PFSK-1 (cell line): Measurements from ENCODE around the gene YIF1B.

ENCODE experiments used
- FOXP2 ChIP-seq: optimal IDR thresholded peaks from 2 replicates; pipeline ENCODE3; 2011; ENCODE audit warnings: borderline replicate concordance, control low read depth, inconsistent platforms; ENCODE audit not compliant: insufficient read depth; ENCODE audit errors: extremely low read length, extremely low read depth
- POLR2AphosphoS5 ChIP-seq: IDR thresholded peaks from 2 replicates; pipeline ENCODE4 v1.6.1; 2012; ENCODE audit warnings: low read depth, mild to moderate bottlenecking, control low read depth, low read length, moderate library complexity
- SIN3A ChIP-seq: IDR thresholded peaks from 2 replicates; pipeline ENCODE4 v1.6.1; 2012; ENCODE audit warnings: mild to moderate bottlenecking, low read length, moderate library complexity, borderline replicate concordance; ENCODE audit not compliant: insufficient read depth
- TAF1 ChIP-seq: IDR thresholded peaks from 2 replicates; pipeline ENCODE4 v1.6.1; 2012; ENCODE audit warnings: low read length, control low read depth, borderline replicate concordance; ENCODE audit not compliant: insufficient read depth
- TF ChIP-seq, protein P1 (sequence below), 2 experiments: IDR thresholded peaks; 2 replicates each; pipeline versions ENCODE4 v1.6.1 to v1.8.0; 2011 to 2012; ENCODE audit warnings: low read depth in 2 of 2, low read length in 2 of 2, control low read depth in 1 of 2, inconsistent platforms in 1 of 2, mild to moderate bottlenecking in 1 of 2, moderate library complexity in 1 of 2; ENCODE audit not compliant: insufficient read depth in 1 of 2

The YIF1B gene

DNA sequence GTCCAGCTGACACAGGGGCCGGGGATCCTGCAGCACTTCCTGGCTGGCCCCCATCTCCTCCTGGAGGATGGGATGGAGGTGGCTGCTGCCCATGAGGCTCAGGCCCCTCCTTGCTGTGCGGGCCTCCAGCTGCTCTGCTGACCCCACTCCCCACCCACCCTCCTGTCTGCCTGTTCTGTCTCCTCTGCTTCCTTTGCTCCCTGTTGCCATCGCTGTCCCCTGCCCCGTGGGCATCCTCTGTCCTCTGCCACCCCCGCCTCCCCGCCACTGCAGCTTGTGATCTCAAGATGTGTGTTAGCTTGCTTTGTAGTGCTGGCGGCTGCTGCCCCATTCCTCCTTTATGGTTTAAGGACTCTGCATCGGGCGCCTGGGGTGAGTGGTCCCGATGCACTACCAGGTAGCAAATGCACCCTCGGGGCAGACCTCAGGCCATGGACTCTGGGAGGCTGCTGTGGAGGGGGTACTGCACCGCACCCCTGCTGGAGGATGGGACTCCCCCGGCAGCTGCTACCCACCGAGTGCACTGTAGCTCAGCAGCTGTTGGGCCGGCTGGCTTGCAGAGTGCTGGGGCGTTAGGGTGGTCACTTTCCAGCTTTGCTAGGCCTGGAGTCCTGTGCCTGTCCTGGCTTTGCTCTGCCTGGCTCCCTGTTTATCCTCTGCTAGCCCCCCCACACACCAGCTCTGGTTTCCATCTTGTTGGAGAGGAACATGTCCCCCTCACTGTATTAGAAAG, 27.5 kb downstream of the YIF1B start:
- TF ChIP-seq, protein P1, sequence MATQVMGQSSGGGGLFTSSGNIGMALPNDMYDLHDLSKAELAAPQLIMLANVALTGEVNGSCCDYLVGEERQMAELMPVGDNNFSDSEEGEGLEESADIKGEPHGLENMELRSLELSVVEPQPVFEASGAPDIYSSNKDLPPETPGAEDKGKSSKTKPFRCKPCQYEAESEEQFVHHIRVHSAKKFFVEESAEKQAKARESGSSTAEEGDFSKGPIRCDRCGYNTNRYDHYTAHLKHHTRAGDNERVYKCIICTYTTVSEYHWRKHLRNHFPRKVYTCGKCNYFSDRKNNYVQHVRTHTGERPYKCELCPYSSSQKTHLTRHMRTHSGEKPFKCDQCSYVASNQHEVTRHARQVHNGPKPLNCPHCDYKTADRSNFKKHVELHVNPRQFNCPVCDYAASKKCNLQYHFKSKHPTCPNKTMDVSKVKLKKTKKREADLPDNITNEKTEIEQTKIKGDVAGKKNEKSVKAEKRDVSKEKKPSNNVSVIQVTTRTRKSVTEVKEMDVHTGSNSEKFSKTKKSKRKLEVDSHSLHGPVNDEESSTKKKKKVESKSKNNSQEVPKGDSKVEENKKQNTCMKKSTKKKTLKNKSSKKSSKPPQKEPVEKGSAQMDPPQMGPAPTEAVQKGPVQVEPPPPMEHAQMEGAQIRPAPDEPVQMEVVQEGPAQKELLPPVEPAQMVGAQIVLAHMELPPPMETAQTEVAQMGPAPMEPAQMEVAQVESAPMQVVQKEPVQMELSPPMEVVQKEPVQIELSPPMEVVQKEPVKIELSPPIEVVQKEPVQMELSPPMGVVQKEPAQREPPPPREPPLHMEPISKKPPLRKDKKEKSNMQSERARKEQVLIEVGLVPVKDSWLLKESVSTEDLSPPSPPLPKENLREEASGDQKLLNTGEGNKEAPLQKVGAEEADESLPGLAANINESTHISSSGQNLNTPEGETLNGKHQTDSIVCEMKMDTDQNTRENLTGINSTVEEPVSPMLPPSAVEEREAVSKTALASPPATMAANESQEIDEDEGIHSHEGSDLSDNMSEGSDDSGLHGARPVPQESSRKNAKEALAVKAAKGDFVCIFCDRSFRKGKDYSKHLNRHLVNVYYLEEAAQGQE (IDR thresholded peaks at IDR 0.05; ENCODE audit: insufficient read depth in 1 of 2, low read depth in 2 of 2, low read length in 2 of 2), result no peak
- TF ChIP-seq POLR2AphosphoS5, result no peak
- TF ChIP-seq SIN3A, result no peak
- TF ChIP-seq TAF1, result no peak

DNA sequence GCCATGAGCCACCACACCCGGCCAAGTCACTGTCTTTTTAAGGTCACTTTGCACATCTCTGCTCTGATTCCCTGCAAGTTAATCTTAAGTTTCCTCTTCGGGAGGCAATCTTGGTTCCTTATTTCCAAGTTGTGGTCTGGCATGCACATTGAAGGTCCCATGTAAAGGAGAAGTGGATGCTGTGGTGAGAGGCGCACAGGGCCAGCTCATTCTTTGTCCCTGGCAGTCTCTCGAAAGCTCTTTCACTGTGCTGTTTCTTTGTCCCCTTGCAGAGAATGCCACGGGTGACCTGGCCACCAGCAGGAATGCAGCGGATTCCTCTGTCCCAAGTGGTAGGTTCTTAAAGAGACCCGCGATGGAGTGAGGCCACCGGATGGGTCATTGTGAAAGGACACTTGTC, 28.1 kb downstream of the YIF1B start:
- TF ChIP-seq TAF1 (no peak), FOXP2 (no peak), POLR2AphosphoS5 (no peak), SIN3A (no peak)
- TF ChIP-seq, protein P1 (IDR thresholded peaks at IDR 0.05; ENCODE audit: insufficient read depth in 1 of 2, low read depth in 2 of 2, low read length in 2 of 2), result no peak

DNA sequence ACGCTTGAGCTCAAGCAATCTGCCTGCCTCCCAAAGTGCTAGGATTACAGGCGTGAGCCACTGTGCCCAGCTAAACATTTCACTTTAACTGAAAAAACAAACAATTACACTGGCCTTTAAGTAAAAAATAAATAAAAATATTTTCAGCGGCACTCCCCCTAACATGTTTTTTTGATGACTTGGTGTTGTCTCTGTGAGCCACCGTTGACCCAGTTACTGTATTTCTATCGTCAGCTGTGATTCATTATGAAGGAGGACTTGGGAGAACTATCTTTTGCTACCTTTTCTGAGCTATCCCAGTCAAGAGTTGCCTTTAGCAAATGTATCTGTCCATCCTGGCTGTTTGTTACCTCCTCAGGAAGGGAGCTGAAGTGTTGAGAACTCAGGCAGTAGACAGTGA, 30.2 kb downstream of the YIF1B start:
- TF ChIP-seq POLR2AphosphoS5 (no peak), TAF1 (no peak), FOXP2 (no peak), SIN3A (no peak)
- TF ChIP-seq, protein P1 (IDR thresholded peaks at IDR 0.05; ENCODE audit: insufficient read depth in 1 of 2, low read depth in 2 of 2, low read length in 2 of 2), result no peak

DNA sequence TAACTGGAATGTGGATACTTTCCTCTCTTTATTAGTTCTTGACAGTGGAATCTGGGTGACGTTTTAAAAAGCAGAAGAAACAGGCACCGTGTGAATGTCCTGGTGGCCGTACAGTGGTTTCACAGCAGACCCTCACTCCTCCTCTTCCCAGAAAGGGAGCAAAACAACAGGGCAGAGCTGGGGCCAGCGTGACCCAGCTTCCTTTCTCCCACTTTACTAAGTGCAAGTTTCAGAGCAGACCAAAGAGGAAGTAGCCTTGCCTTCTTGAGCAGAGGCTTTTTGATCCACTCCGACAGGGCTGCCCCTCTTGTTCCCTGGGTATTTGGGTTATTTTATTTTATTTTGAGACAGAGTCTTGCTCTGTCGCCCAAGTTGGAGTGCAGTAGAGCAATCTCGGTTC, 31.3 kb downstream of the YIF1B start:
- TF ChIP-seq FOXP2 (no peak), TAF1 (no peak), SIN3A (no peak), POLR2AphosphoS5 (no peak)
- TF ChIP-seq, protein P1 (IDR thresholded peaks at IDR 0.05; ENCODE audit: insufficient read depth in 1 of 2, low read depth in 2 of 2, low read length in 2 of 2), result no peak

DNA sequence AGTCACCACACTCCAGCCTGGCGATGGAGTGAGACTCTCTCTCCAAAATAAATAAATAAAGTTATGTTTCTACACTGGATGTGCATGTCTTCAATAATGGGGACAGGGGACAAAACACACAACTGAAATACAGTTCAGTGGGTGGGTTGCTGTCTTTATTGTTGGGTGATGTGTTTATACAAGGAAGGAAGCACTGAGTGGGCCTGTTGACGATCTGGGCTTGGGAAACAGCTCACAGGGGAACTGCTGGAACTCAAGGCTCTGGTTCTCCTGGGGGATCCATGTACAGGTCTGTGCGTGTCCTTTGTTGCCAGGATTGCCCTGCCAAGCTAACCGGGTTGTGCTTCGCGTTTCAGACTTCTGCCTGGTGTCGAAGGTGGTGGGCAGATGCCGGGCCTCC, 32.5 kb downstream of the YIF1B start:
- TF ChIP-seq, protein P1 (IDR thresholded peaks at IDR 0.05; ENCODE audit: insufficient read depth in 1 of 2, low read depth in 2 of 2, low read length in 2 of 2), result no peak
- no peak for TF ChIP-seq SIN3A
- no peak for TF ChIP-seq POLR2AphosphoS5
- no peak for TF ChIP-seq TAF1
- no peak for TF ChIP-seq FOXP2
